COLO829 (cell line): Measurements from ENCODE around the gene EZR.

ENCODE experiments used
- DNase-seq: peaks from one replicate; pipeline ENCODE4 v3.0.0; 2012; ENCODE audit warnings: low spot score

EZR gene

GRCh38 chr6:158725704-158726103 is 93.5 kb downstream of the EZR start:
- no peak for DNase-seq

- no peak for DNase-seq
Measured at GRCh38 chr6:158722176-158722729, 96.9 kb downstream of the EZR start.

- DNase-seq: no peak
Measured at GRCh38 chr6:158718461-158719046, 100.6 kb downstream of the EZR start.

GRCh38 chr6:158717341-158718330 is 101.5 kb downstream of the EZR start:
- no peak for DNase-seq
